ENCODE results near the gene OR5K4. TPM values are rescaled to one million over a fixed set of nuclear protein-coding genes. Genes with fewer than 3 reads are reported as not detected.

Gene OR5K4
- total and polyA plus RNA-seq, 9 donors, result not detected

Other genes with a start within 250 kb of the OR5K4 start
- not detected for gene OR5H1, start 223.1 kb upstream of the OR5K4 start, total RNA-seq
- gene OR5H1, start 223.1 kb upstream of the OR5K4 start, polyA plus RNA-seq (ENCODE audit: insufficient read depth in 1 of 8, insufficient read length in 8 of 8, low replicate concordance in 1 of 8), result under 1 TPM in 2 of 8 donors, not detected in 6; 0.01 to 0.05 TPM
- not detected for gene OR5H14, start 206.4 kb upstream of the OR5K4 start, total RNA-seq
- gene OR5H14, start 206.4 kb upstream of the OR5K4 start, polyA plus RNA-seq (ENCODE audit: insufficient read depth in 1 of 8, insufficient read length in 8 of 8, low replicate concordance in 1 of 8), result under 1 TPM in 1 of 8 donors, not detected in 7; 0.03 TPM
- gene OR5H15, start 187.2 kb upstream of the OR5K4 start, total RNA-seq, result not detected
- not detected for gene OR5H15, start 187.2 kb upstream of the OR5K4 start, polyA plus RNA-seq (ENCODE audit: insufficient read depth in 1 of 8, insufficient read length in 8 of 8, low replicate concordance in 1 of 8)
- not detected for gene OR5H6, start 89.6 kb upstream of the OR5K4 start, total RNA-seq
- gene OR5H6, start 89.6 kb upstream of the OR5K4 start, polyA plus RNA-seq (ENCODE audit: insufficient read depth in 1 of 8, insufficient read length in 8 of 8, low replicate concordance in 1 of 8), result not detected
- gene OR5H2, start 71.3 kb upstream of the OR5K4 start, total RNA-seq, result not detected
- not detected for gene OR5H2, start 71.3 kb upstream of the OR5K4 start, polyA plus RNA-seq (ENCODE audit: insufficient read depth in 1 of 8, insufficient read length in 8 of 8, low replicate concordance in 1 of 8)
- not detected for gene OR5K3, start 36.8 kb downstream of the OR5K4 start, total RNA-seq
- not detected for gene OR5K3, start 36.8 kb downstream of the OR5K4 start, polyA plus RNA-seq (ENCODE audit: insufficient read depth in 1 of 8, insufficient read length in 8 of 8, low replicate concordance in 1 of 8)
- not detected for gene OR5K1, start 109.3 kb downstream of the OR5K4 start, total RNA-seq
- gene OR5K1, start 109.3 kb downstream of the OR5K4 start, polyA plus RNA-seq (ENCODE audit: insufficient read depth in 1 of 8, insufficient read length in 8 of 8, low replicate concordance in 1 of 8), result not detected
- gene OR5K2, start 143.8 kb downstream of the OR5K4 start, total RNA-seq, result not detected
- gene OR5K2, start 143.8 kb downstream of the OR5K4 start, polyA plus RNA-seq (ENCODE audit: insufficient read depth in 1 of 8, insufficient read length in 8 of 8, low replicate concordance in 1 of 8), result under 1 TPM in 2 of 8 donors, not detected in 6; 0.10 to 0.18 TPM
- 61.3 TPM for gene CLDND1, start 169.0 kb downstream of the OR5K4 start, total RNA-seq
- gene CLDND1, start 169.0 kb downstream of the OR5K4 start, polyA plus RNA-seq (ENCODE audit: insufficient read depth in 1 of 8, insufficient read length in 8 of 8, low replicate concordance in 1 of 8), result 10 to 100 TPM; 68.0 to 86.0 (median 77.7) TPM
- not detected for gene GPR15, start 178.1 kb downstream of the OR5K4 start, total RNA-seq
- under 1 TPM in 1 of 8 donors, not detected in 7; 0.19 TPM for gene GPR15, start 178.1 kb downstream of the OR5K4 start, polyA plus RNA-seq (ENCODE audit: insufficient read depth in 1 of 8, insufficient read length in 8 of 8, low replicate concordance in 1 of 8)
- gene CPOX, start 239.8 kb downstream of the OR5K4 start, total RNA-seq, result 10.8 TPM
- 10 to 100 TPM; 12.8 to 16.0 (median 14.3) TPM for gene CPOX, start 239.8 kb downstream of the OR5K4 start, polyA plus RNA-seq (ENCODE audit: insufficient read depth in 1 of 8, insufficient read length in 8 of 8, low replicate concordance in 1 of 8)

All from muscle of leg (tissue), 9 donors.